H1 (cell line): Measurements from ENCODE around the gene PLCB4. TPM values are rescaled to one million over a fixed set of nuclear protein-coding genes. Genes with fewer than 3 reads are reported as not detected.

Experiments used
- ASH2L ChIP-seq: fragments of 200-600, 300-600 bp; sonication (generic); IDR thresholded peaks from one replicate; pipeline ENCODE4 v1.7.1; 2017; ENCODE audit warnings: low read length
- ATF2 ChIP-seq: IDR thresholded peaks from 2 replicates; pipeline ENCODE4 v1.6.1; 2012; ENCODE audit warnings: low read length, inconsistent platforms
- MAFK ChIP-seq: IDR thresholded peaks from 2 replicates; pipeline ENCODE4 v1.6.1; 2012; ENCODE audit warnings: low read depth, mild to moderate bottlenecking, improper control_type of control experiment, low read length
- POU5F1 ChIP-seq: IDR thresholded peaks from 2 replicates; pipeline ENCODE4 v1.6.1; 2011; ENCODE audit warnings: low read depth, mild to moderate bottlenecking, low read length, moderate library complexity
- RFX5 ChIP-seq: IDR thresholded peaks from 2 replicates; pipeline ENCODE4 v1.6.1; 2011; ENCODE audit warnings: low read depth, low read length, improper control_type of control experiment, borderline replicate concordance
- SIN3A ChIP-seq, 2 experiments: IDR thresholded peaks in 1 of 2; conservative IDR thresholded peaks in 1 of 2; 2 replicates each; pipeline ENCODE4 v1.6.1; 2011 to 2012; ENCODE audit warnings: low read length in 2 of 2, improper control_type of control experiment in 1 of 2, low read depth in 1 of 2, mild to moderate bottlenecking in 1 of 2
- SP4 ChIP-seq: IDR thresholded peaks from 2 replicates; pipeline ENCODE4 v1.6.1; 2012; ENCODE audit warnings: low read length, inconsistent platforms
- SUZ12 ChIP-seq: fragments of 200-600 bp; sonication (generic); IDR thresholded peaks from 2 replicates; pipeline ENCODE4 v1.6.1; 2012; ENCODE audit warnings: mild to moderate bottlenecking, inconsistent platforms, low read length, moderate library complexity, mixed read lengths
- polyA plus RNA-seq, 7 experiments: library from polyadenylated mRNA; depleted of rRNA in 3 of 7; stranded (reverse) in 5 of 7; unstranded in 2 of 7; fragments of >200 nt in 5 of 7; fragments of 200-250 nt in 2 of 7; gene quantifications; 1 replicate in 5 of 7; 2 replicates in 1 of 7; 4 replicates in 1 of 7; pipeline versions ENCODE4 v1.2.1 to v1.2.3, GENCODE V29; 2011 to 2013; ENCODE audit warnings: missing spikeins in 2 of 7, mixed read lengths in 2 of 7
- total RNA-seq: library from RNA; stranded (reverse); fragmentation: NEBNext Ultra II Directional; extraction: Animal tissue kit (Norgen Biotek cat#: 25700); gene quantifications from 2 replicates; pipeline ENCODE4 v1.2.1, GENCODE V29; 2021
- TF ChIP-seq, protein P1 (sequence below): IDR thresholded peaks from 2 replicates; pipeline ENCODE4 v1.6.1; 2012; ENCODE audit warnings: inconsistent platforms

Gene PLCB4
- total and polyA plus RNA-seq, 2 of the 8 experiments (the other 6 are each of a cell fraction or from before 2014, with no cell fraction given) = 3.2 to 14.1 TPM

DNA sequence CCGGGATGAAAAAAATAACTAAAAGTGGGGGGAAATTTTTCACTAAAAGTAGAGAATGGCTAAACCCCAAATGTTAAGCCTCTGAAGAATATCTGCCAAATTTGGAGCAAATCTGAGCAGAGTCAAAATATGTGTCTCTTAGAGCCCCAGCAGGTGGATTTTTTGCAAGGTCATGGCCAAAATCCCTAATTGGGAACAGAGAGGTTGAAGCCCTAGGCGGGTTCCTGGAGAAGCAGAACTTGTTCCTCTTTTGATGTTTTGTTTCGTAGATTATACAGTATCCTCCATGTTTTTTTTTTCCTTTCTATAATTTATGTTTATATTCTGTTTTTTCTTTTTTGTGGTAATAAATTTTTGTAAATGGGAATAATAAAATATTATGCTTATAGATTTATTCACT lies 94.4 kb downstream of the PLCB4 start (continued):
- TF ChIP-seq ATF2 (no peak), POU5F1 (no peak), MAFK (no peak), ASH2L (no peak), RFX5 (no peak), SIN3A (conservative IDR thresholded peaks at IDR 0.05 in 1 of 2, IDR thresholded peaks at IDR 0.05 in 1 of 2; ENCODE audit: low read depth in 1 of 2, low read length in 2 of 2) (no peak), SUZ12 (no peak), SP4 (no peak)
- TF ChIP-seq, protein P1, sequence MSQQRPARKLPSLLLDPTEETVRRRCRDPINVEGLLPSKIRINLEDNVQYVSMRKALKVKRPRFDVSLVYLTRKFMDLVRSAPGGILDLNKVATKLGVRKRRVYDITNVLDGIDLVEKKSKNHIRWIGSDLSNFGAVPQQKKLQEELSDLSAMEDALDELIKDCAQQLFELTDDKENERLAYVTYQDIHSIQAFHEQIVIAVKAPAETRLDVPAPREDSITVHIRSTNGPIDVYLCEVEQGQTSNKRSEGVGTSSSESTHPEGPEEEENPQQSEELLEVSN = no peak
